Activated CD4-positive, alpha-beta T cell treated with anti-CD3 and anti-CD28 coated beads, Interleukin-2, amount 10 ng/mL, durations not matched to agents 24 days and 14 days (primary cell): ENCODE data around the gene VWA8. TPM values are rescaled to one million over a fixed set of nuclear protein-coding genes. Genes with fewer than 3 reads are reported as not detected.
A peak's percentile ranks its signal among the peaks of the same experiment; 100 is the strongest.

Source experiments
- DNase-seq: peaks from one replicate; pipeline ENCODE4 v3.0.0; 2022
- H3K27ac Mint-ChIP-seq: one replicate; pipeline ENCODE4 v1.8.0; 2022; ENCODE audit warnings: mild to moderate bottlenecking, mixed read lengths
- H3K27me3 Mint-ChIP-seq: one replicate; pipeline ENCODE4 v1.8.0; 2022; ENCODE audit warnings: mixed read lengths
- H3K36me3 Mint-ChIP-seq: one replicate; pipeline ENCODE4 v1.8.0; 2022; ENCODE audit warnings: low read depth, mild to moderate bottlenecking, mixed read lengths
- H3K4me1 Mint-ChIP-seq: one replicate; pipeline ENCODE4 v1.8.0; 2021; ENCODE audit warnings: mixed read lengths
- H3K4me3 Mint-ChIP-seq: one replicate; pipeline ENCODE4 v1.8.0; 2022; ENCODE audit warnings: mild to moderate bottlenecking, moderate library complexity, mixed read lengths
- H3K9me3 Mint-ChIP-seq: one replicate; pipeline ENCODE4 v1.8.0; 2021; ENCODE audit warnings: mixed read lengths
- intact Hi-C: fragments of 100-400 bp; cut with micrococcal nuclease; formaldehyde crosslinking; loops from one replicate; pipeline ENCODE4 v1.15.1; 2023
- total RNA-seq: library from RNA; stranded (reverse); gene quantifications from 2 replicates; pipeline ENCODE4 v1.2.3, GENCODE V29; 2022

The VWA8 gene
- total RNA-seq, 1 donor from 2014 or later, result 28.4 TPM

DNA sequence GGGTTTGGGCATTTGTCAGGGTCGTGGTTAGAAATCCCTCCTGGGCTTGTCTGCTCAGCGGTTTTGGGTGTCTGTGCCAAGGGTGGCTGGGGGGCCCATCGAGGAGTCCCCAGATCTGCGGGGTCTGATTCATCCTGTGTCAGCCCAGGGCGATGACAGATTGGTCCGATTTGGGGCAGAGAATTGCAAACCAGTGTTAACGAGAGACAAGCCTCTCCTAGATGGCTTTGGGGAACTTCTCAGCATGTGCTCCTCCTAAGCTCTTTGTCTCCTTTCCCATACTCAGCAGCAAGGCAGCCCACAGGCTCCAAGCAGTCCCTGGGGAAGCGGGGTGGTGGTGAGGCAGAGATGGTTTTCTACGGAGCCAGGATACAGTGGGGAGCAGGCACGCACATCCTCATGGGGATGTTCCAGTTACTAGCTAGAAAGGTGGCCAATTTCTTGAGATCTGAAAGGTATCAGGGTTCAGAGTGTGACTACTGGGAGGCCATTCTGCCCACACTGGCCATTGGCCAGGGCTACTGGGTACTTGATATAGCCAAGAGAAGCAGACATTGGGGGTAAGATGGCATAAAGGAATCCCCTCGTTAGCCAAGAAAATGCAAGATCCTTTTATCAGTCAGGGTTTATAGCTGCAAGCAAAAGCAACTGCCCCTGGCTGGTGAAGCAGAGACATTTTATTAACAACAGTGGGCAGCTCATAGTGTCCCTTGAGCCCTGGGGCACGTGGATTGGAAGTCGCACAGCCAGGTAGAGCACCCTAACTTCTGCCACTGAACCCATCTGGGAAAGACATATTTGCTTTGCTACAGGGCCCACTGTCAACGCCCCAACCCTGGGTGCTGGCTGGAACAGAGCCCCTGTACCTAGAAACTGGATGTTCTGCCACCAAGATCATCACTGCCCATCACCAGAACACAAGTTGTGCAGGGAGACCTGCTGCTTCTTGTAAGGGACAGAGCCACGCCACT lies 440.0 kb downstream of the VWA8 start:
- peak; percentile 53 for DNase-seq
- Mint-ChIP-seq H3K27ac (no peak overlapping the region), H3K27me3 (no peaks in the 10 kb centered on the region), H3K4me3 (no peak overlapping the region), H3K4me1 (peaks cover 2% of the 10 kb centered on the region), H3K36me3 (no peaks in the 10 kb centered on the region), H3K9me3 (peaks cover 8% of the 10 kb centered on the region)
- intact Hi-C loops, result no loop called here

- DNase-seq, result peak; percentile 47
- Mint-ChIP-seq H3K4me3 (no peak overlapping the region), H3K9me3 (peaks cover 8% of the 10 kb centered on the region), H3K4me1 (peaks cover 2% of the 10 kb centered on the region), H3K36me3 (no peaks in the 10 kb centered on the region), H3K27ac (no peak overlapping the region), H3K27me3 (no peaks in the 10 kb centered on the region)
- intact Hi-C loops, result no loop called here
These were observed 440.8 kb downstream of the VWA8 start for GRCh38 chr13:41520016-41520659.

Other genes starting within 250 kb of the VWA8 start
- gene DGKH, start 87.5 kb upstream of the VWA8 start, total RNA-seq, result 13.4 and 17.9 TPM in 2 replicates